Neuronal stem cell (in vitro differentiated cells): Measurements from ENCODE around the gene LIN7C.

Experiments
- DNase-seq: peaks from one replicate; pipeline ENCODE4 v3.0.0-alpha.2; 2013; ENCODE audit warnings: low spot score
- H2AFZ ChIP-seq: one replicate; pipeline ENCODE4 v1.6.1; 2013; ENCODE audit warnings: mild to moderate bottlenecking, low read length, inconsistent platforms
- H2AK5ac ChIP-seq: 2 replicates; pipeline ENCODE4 v1.6.1; 2013; ENCODE audit warnings: low read depth, mild to moderate bottlenecking, inconsistent platforms, low read length, moderate library complexity, mixed read lengths
- H2BK120ac ChIP-seq: 2 replicates; pipeline ENCODE4 v1.6.1; 2013; ENCODE audit warnings: low read depth, mild to moderate bottlenecking, inconsistent platforms, low read length, moderate library complexity, mixed read lengths
- H2BK12ac ChIP-seq: one replicate; pipeline ENCODE4 v1.6.1; 2013; ENCODE audit warnings: low read length, inconsistent platforms
- H2BK15ac ChIP-seq: 2 replicates; pipeline ENCODE4 v1.6.1; 2013; ENCODE audit warnings: mild to moderate bottlenecking, low read length, inconsistent platforms, mixed read lengths
- H2BK5ac ChIP-seq: one replicate; pipeline ENCODE4 v1.6.1; 2013; ENCODE audit warnings: inconsistent platforms, mild to moderate bottlenecking, low read length, moderate library complexity
- H3K14ac ChIP-seq: one replicate; pipeline ENCODE4 v1.6.1; 2013; ENCODE audit warnings: low read length, inconsistent platforms
- H3K18ac ChIP-seq: 2 replicates; pipeline ENCODE4 v1.6.1; 2013; ENCODE audit warnings: low read length, inconsistent platforms
- H3K23ac ChIP-seq: 2 replicates; pipeline ENCODE4 v1.6.1; 2013; ENCODE audit warnings: low read depth, mild to moderate bottlenecking, mixed read lengths, low read length, inconsistent platforms; ENCODE audit not compliant: poor library complexity
- H3K27ac ChIP-seq: replicated peaks from 3 replicates; pipeline ENCODE4 v1.5.1; 2013; ENCODE audit warnings: low read length, inconsistent platforms
- H3K27me3 ChIP-seq, 3 experiments: 2 replicates each; pipeline ENCODE4 v1.6.1; 2013; ENCODE audit warnings: low read length in 3 of 3, mild to moderate bottlenecking in 2 of 3, inconsistent platforms in 1 of 3, low read depth in 1 of 3, mixed read lengths in 1 of 3, moderate library complexity in 1 of 3; ENCODE audit not compliant: control insufficient read depth in 3 of 3, insufficient read depth in 3 of 3
- H3K36me3 ChIP-seq, 2 donors: replicated peaks in 1 of 2; 2 replicates each; pipeline ENCODE4 v1.6.1; 2013; ENCODE audit warnings: low read length in 2 of 2; ENCODE audit not compliant: control insufficient read depth in 2 of 2, insufficient read depth in 2 of 2
- H3K4ac ChIP-seq: 2 replicates; pipeline ENCODE4 v1.6.1; 2013; ENCODE audit warnings: inconsistent platforms, mild to moderate bottlenecking, low read length, moderate library complexity
- H3K4me1 ChIP-seq, 2 donors: 1 replicate in 1 of 2; 2 replicates in 1 of 2; pipeline ENCODE4 v1.6.1; 2013; ENCODE audit warnings: low read length in 2 of 2, low read depth in 1 of 2; ENCODE audit not compliant: control insufficient read depth in 2 of 2, insufficient read depth in 1 of 2
- H3K4me2 ChIP-seq: one replicate; pipeline ENCODE4 v1.6.1; 2013; ENCODE audit warnings: mild to moderate bottlenecking, low read length, inconsistent platforms; ENCODE audit not compliant: insufficient read depth, poor library complexity, severe bottlenecking
- H3K4me3 ChIP-seq, 2 donors: 2 replicates each; pipeline ENCODE4 v1.5.1; 2013; ENCODE audit warnings: low read length in 2 of 2, mild to moderate bottlenecking in 2 of 2, inconsistent platforms in 1 of 2, moderate library complexity in 1 of 2
- H3K79me1 ChIP-seq: one replicate; pipeline ENCODE4 v1.6.1; 2013; ENCODE audit warnings: low read depth, mild to moderate bottlenecking, inconsistent platforms, low read length, moderate library complexity
- H3K9ac ChIP-seq: one replicate; pipeline ENCODE4 v1.6.1; 2013; ENCODE audit warnings: mild to moderate bottlenecking, low read depth, low read length, inconsistent platforms; ENCODE audit not compliant: poor library complexity
- H3K9me3 ChIP-seq, 2 donors: replicated peaks in 1 of 2; 2 replicates each; pipeline versions ENCODE3 to v1.6.1; 2013; ENCODE audit warnings: low read length in 2 of 2, mild to moderate bottlenecking in 2 of 2, inconsistent platforms in 1 of 2, low read depth in 1 of 2, mixed read lengths in 1 of 2, moderate library complexity in 1 of 2; ENCODE audit not compliant: control insufficient read depth in 2 of 2, insufficient read depth in 1 of 2
- H4K8ac ChIP-seq: one replicate; pipeline ENCODE4 v1.6.1; 2013; ENCODE audit warnings: low read depth, mild to moderate bottlenecking, inconsistent platforms, low read length, moderate library complexity
- H4K91ac ChIP-seq: one replicate; pipeline ENCODE4 v1.6.1; 2013; ENCODE audit warnings: low read length, low read depth, mild to moderate bottlenecking, inconsistent platforms; ENCODE audit not compliant: poor library complexity
- WGBS, 2 donors: extraction: QIAGEN DNeasy Blood & Tissue Kit; methylation state at CpG; one replicate each; pipeline ENCODE4 v1.1.7; 2013; ENCODE audit warnings: missing lambda C conversion rate in 2 of 2, mixed read lengths in 1 of 2; ENCODE audit not compliant: insufficient read length in 2 of 2, insufficient replicate concordance in 1 of 2; ENCODE audit errors: extremely low coverage in 2 of 2; 5-methylcytosine and 5-hydroxymethylcytosine counted together

Gene LIN7C

GRCh38 chr11:27551127-27551526 lies 44.6 kb upstream of the LIN7C start:
- Histone ChIP-seq H3K27me3 (no peaks in the 10 kb centered on the region), H3K23ac (no peak overlapping the region), H3K4me3 (no peak overlapping the region), H2BK12ac (no peak overlapping the region), H3K36me3 (no peaks in the 10 kb centered on the region), H3K9ac (no peak overlapping the region), H2AK5ac (no peak overlapping the region), H3K4me2 (no peak overlapping the region), H3K14ac (no peak overlapping the region), H3K9me3 (peaks cover 0 to 3% of the 10 kb centered on the region in 2 donors), H2BK5ac (no peak overlapping the region), H2BK120ac (no peak overlapping the region), H3K4me1 (no peaks in the 10 kb centered on the region), H3K4ac (no peak overlapping the region), H2BK15ac (no peak overlapping the region), H2AFZ (no peak overlapping the region), H4K91ac (no peak overlapping the region), H3K18ac (no peak overlapping the region), H3K27ac (no peak overlapping the region), H3K79me1 (no peaks in the 10 kb centered on the region), H4K8ac (no peak overlapping the region)
- no peak for DNase-seq

DNA sequence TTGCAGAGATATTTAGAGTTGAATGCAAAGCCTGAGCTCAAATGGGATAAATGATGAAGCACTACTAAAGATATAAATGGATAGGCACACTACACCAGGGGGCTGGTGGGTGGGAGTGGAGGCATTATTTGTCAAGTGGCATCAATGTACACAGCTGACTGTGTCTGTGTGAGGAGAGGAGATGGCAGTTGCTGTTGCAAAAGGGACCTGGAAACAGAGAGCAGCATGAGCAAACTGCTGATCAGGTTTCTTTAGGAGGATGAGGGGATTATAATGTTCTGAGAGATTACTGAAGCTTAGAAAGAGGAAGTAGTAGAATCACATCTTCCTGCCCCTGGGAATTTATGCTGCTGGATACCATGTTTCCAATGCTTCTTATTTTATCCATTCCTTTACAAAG lies 39.4 kb upstream of the LIN7C start:
- DNase-seq: no peak
- peaks cover 0 to 2% of the 10 kb centered on the region in 2 donors for H3K4me1 ChIP-seq
- H4K8ac ChIP-seq: no peak overlapping the region
- H3K4me3 ChIP-seq: no peak overlapping the region
- H3K9me3 ChIP-seq: peaks cover 0 to 3% of the 10 kb centered on the region in 2 donors
- H3K36me3 ChIP-seq: no peaks in the 10 kb centered on the region
- H3K14ac ChIP-seq: no peak overlapping the region
- no peak overlapping the region for H2AK5ac ChIP-seq
- no peak overlapping the region for H3K27ac ChIP-seq
- H2BK120ac ChIP-seq: no peak overlapping the region
- no peak overlapping the region for H2BK15ac ChIP-seq
- H3K4ac ChIP-seq: no peak overlapping the region
- H3K23ac ChIP-seq: no peak overlapping the region
- H2AFZ ChIP-seq: no peak overlapping the region
- no peak overlapping the region for H2BK5ac ChIP-seq
- no peak overlapping the region for H2BK12ac ChIP-seq
- no peak overlapping the region for H3K4me2 ChIP-seq
- no peak overlapping the region for H4K91ac ChIP-seq
- H3K27me3 ChIP-seq: no peaks in the 10 kb centered on the region
- peak overlapping the region; percentile 3 for H3K18ac ChIP-seq
- H3K79me1 ChIP-seq: no peaks in the 10 kb centered on the region
- H3K9ac ChIP-seq: no peak overlapping the region

- Histone ChIP-seq H2BK15ac (no peak overlapping the region), H2AFZ (no peak overlapping the region), H3K9me3 (no peaks in the 10 kb centered on the region), H3K27me3 (no peaks in the 10 kb centered on the region), H3K9ac (no peak overlapping the region), H3K27ac (no peak overlapping the region), H3K79me1 (no peaks in the 10 kb centered on the region), H3K4me3 (no peak overlapping the region), H3K14ac (no peak overlapping the region), H2AK5ac (no peak overlapping the region), H3K4me1 (peaks cover 0 to 2% of the 10 kb centered on the region in 2 donors), H4K91ac (no peak overlapping the region), H3K18ac (no peak overlapping the region), H2BK5ac (no peak overlapping the region), H3K36me3 (no peaks in the 10 kb centered on the region), H3K4ac (no peak overlapping the region), H4K8ac (no peak overlapping the region), H2BK12ac (no peak overlapping the region), H2BK120ac (no peak overlapping the region), H3K23ac (no peak overlapping the region), H3K4me2 (no peak overlapping the region)
- WGBS, 2 donors: no CpG with 5 or more reads among the region's 3 CpGs
- DNase-seq: no peak
These were observed 38.5 kb upstream of the LIN7C start for GRCh38 chr11:27545035-27545434.

- Histone ChIP-seq H3K4me1 (peaks cover 0 to 2% of the 10 kb centered on the region in 2 donors), H3K4me2 (no peak overlapping the region), H4K8ac (no peak overlapping the region), H2BK5ac (no peak overlapping the region), H3K4me3 (no peak overlapping the region), H3K9ac (no peak overlapping the region), H3K9me3 (peaks cover 0 to 3% of the 10 kb centered on the region in 2 donors), H3K36me3 (no peaks in the 10 kb centered on the region), H2BK120ac (no peak overlapping the region), H2AFZ (no peak overlapping the region), H2AK5ac (no peak overlapping the region), H3K27ac (no peak overlapping the region), H2BK12ac (no peak overlapping the region), H3K14ac (no peak overlapping the region), H2BK15ac (no peak overlapping the region), H4K91ac (no peak overlapping the region), H3K27me3 (no peaks in the 10 kb centered on the region), H3K23ac (no peak overlapping the region), H3K79me1 (no peaks in the 10 kb centered on the region), H3K18ac (no peak overlapping the region), H3K4ac (no peak overlapping the region)
- WGBS, 2 donors: no CpG with 5 or more reads among the region's 2 CpGs
- DNase-seq: no peak
These were observed 35.2 kb upstream of the LIN7C start for GRCh38 chr11:27541790-27542189.
